Muscle of arm (tissue), 12 donors: ENCODE measurements around the gene LZTFL1. TPM values are rescaled to one million over a fixed set of nuclear protein-coding genes. Genes with fewer than 3 reads are reported as not detected.

Source experiments
- polyA plus RNA-seq, 12 donors: library from polyadenylated mRNA; unstranded; fragments of 120-200 nt; gene quantifications; one replicate each; pipeline ENCODE4 v1.2.1, GENCODE V29; 2013; ENCODE audit not compliant: insufficient read length in 12 of 12

LZTFL1 gene
- polyA plus RNA-seq, 12 donors, result 12.5 to 38.8 (median 18.0) TPM; not detected in 1

Other genes starting within 250 kb of the LZTFL1 start
- gene LIMD1, start 247.4 kb downstream of the LZTFL1 start, polyA plus RNA-seq, result 10 to 100 TPM in 11 of 12 donors, not detected in 1; 22.1 to 31.0 (median 23.1) TPM
- gene SACM1L, start 152.7 kb downstream of the LZTFL1 start, polyA plus RNA-seq, result 10 to 100 TPM in 11 of 12 donors, not detected in 1; 21.4 to 41.1 (median 30.9) TPM
- 1 to 10 TPM in 1 of 12 donors, under 1 TPM in 10, not detected in 1; 0.04 to 3.4 (median 0.12) TPM for gene SLC6A20, start 45.6 kb downstream of the LZTFL1 start, polyA plus RNA-seq
- gene CCR9, start 44.4 kb upstream of the LZTFL1 start, polyA plus RNA-seq, result under 1 TPM in 1 of 12 donors, not detected in 11; 0.07 TPM
- under 1 TPM in 10 of 12 donors, not detected in 2; 0.12 to 0.85 (median 0.41) TPM for gene CXCR6, start 101.3 kb upstream of the LZTFL1 start, polyA plus RNA-seq
- gene FYCO1, start 153.7 kb upstream of the LZTFL1 start, polyA plus RNA-seq, result 10 to 100 TPM in 11 of 12 donors, not detected in 1; 20.9 to 44.6 (median 29.6) TPM
- gene XCR1, start 185.4 kb upstream of the LZTFL1 start, polyA plus RNA-seq, result 1 to 10 TPM in 2 of 12 donors, under 1 TPM in 8, not detected in 2; 0.09 to 2.7 (median 0.23) TPM